ENCODE results near the gene HSPH1. TPM values are rescaled to one million over a fixed set of nuclear protein-coding genes. Genes with fewer than 3 reads are reported as not detected.

HSPH1 gene
- total and polyA plus RNA-seq, 12 donors: 19.8 to 122 (median 48.2) TPM

DNA sequence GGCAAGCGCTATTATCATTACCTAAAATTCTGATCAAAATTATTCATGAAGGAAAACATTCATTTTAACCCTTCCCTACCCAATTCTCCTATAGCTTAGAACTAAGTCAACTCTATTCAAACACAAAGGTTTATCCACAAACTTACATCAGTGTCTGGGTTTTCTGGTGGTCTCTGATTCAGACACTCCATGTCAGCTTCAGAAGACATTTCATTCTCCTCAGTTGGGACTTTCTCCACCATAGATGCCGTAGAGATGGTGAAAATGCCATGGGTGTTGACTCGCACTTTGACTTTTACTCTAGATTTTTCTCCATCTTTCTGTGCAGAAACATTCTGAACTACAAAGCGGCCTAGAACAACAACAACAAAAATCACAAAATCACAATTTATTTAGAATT lies 16.3 kb downstream of the HSPH1 start:
- no peak overlapping the region for H3K27ac ChIP-seq

GRCh38 chr13:31138515-31138914 lies 23.2 kb downstream of the HSPH1 start:
- 56 to 71% (median 57%) methylated on average over 3 of the region's 3 CpGs for WGBS, 4 donors
- H3K4me3 ChIP-seq: no peak overlapping the region
- no peak for TF ChIP-seq POLR2A (IDR thresholded peaks at IDR 0.05)
- TF ChIP-seq, protein P1, sequence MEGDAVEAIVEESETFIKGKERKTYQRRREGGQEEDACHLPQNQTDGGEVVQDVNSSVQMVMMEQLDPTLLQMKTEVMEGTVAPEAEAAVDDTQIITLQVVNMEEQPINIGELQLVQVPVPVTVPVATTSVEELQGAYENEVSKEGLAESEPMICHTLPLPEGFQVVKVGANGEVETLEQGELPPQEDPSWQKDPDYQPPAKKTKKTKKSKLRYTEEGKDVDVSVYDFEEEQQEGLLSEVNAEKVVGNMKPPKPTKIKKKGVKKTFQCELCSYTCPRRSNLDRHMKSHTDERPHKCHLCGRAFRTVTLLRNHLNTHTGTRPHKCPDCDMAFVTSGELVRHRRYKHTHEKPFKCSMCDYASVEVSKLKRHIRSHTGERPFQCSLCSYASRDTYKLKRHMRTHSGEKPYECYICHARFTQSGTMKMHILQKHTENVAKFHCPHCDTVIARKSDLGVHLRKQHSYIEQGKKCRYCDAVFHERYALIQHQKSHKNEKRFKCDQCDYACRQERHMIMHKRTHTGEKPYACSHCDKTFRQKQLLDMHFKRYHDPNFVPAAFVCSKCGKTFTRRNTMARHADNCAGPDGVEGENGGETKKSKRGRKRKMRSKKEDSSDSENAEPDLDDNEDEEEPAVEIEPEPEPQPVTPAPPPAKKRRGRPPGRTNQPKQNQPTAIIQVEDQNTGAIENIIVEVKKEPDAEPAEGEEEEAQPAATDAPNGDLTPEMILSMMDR (IDR thresholded peaks at IDR 0.05): no peak
- peaks cover 0 to 14% of the 10 kb centered on the region in 2 donors for H3K4me1 ChIP-seq (replicated peaks in 1 of 2)
- peaks cover 0 to 57% of the 10 kb centered on the region in 2 donors for H3K36me3 ChIP-seq (replicated peaks in 1 of 2)
- H3K27ac ChIP-seq: peak overlapping the region in 4 of 5 donors; percentile 1 to 40 (median 24)
- intact Hi-C loops (cut with DNase I): no loop called here
- H3K9me3 ChIP-seq (replicated peaks in 1 of 3): no peaks in the 10 kb centered on the region
- no peaks in the 10 kb centered on the region for H3K27me3 ChIP-seq
- peak in 3 of 7 donors; percentile 38 to 43 (median 43) for DNase-seq

More for the DNA sequence above, 16.3 kb downstream of the HSPH1 start:
- Histone ChIP-seq H3K4me1 (replicated peaks in 1 of 2) (no peaks in the 10 kb centered on the region), H3K36me3 (replicated peaks in 1 of 2) (peaks cover 0 to 61% of the 10 kb centered on the region in 2 donors), H3K9me3 (replicated peaks in 1 of 3) (no peaks in the 10 kb centered on the region), H3K4me3 (no peak overlapping the region), H3K27me3 (no peaks in the 10 kb centered on the region)
- TF ChIP-seq, protein P1 (IDR thresholded peaks at IDR 0.05): no peak
- TF ChIP-seq POLR2A (IDR thresholded peaks at IDR 0.05): no peak
- DNase-seq: no peak
- intact Hi-C loops (cut with DNase I): no loop called here
- 97 to 99% (median 98%) methylated on average over 4 of the region's 4 CpGs for WGBS, 4 donors

- H3K27ac ChIP-seq: no peak overlapping the region
- intact Hi-C loops (cut with DNase I): no loop called here
- TF ChIP-seq, protein P1 (IDR thresholded peaks at IDR 0.05): no peak
- TF ChIP-seq POLR2A (IDR thresholded peaks at IDR 0.05): no peak
- H3K4me3 ChIP-seq: no peak overlapping the region
- H3K27me3 ChIP-seq: no peaks in the 10 kb centered on the region
- peaks cover 0 to 14% of the 10 kb centered on the region in 2 donors for H3K4me1 ChIP-seq (replicated peaks in 1 of 2)
- H3K36me3 ChIP-seq (replicated peaks in 1 of 2): peaks cover 0 to 57% of the 10 kb centered on the region in 2 donors
- no peaks in the 10 kb centered on the region for H3K9me3 ChIP-seq (replicated peaks in 1 of 3)
- no peak for DNase-seq
These were observed 25.0 kb downstream of the HSPH1 start for GRCh38 chr13:31136724-31137123.

GRCh38 chr13:31134039-31134711 lies 27.5 kb downstream of the HSPH1 start:
- H3K9me3 ChIP-seq (replicated peaks in 1 of 3): no peaks in the 10 kb centered on the region
- DNase-seq: no peak
- 92 to 96% (median 93%) methylated on average over 3 of the region's 3 CpGs for WGBS, 4 donors
- no peak overlapping the region for H3K4me3 ChIP-seq
- TF ChIP-seq, protein P1 (IDR thresholded peaks at IDR 0.05): no peak
- TF ChIP-seq POLR2A (IDR thresholded peaks at IDR 0.05): no peak
- peaks cover 0 to 11% of the 10 kb centered on the region in 2 donors for H3K4me1 ChIP-seq (replicated peaks in 1 of 2)
- no peak overlapping the region for H3K27ac ChIP-seq
- peaks cover 0 to 34% of the 10 kb centered on the region in 2 donors for H3K36me3 ChIP-seq (replicated peaks in 1 of 2)
- intact Hi-C loops (cut with DNase I): no loop called here
- no peaks in the 10 kb centered on the region for H3K27me3 ChIP-seq

Data from adrenal gland (tissue), 12 donors.